ENCODE results near the gene VAC14. TPM values are rescaled to one million over a fixed set of nuclear protein-coding genes. Genes with fewer than 3 reads are reported as not detected.

Gene VAC14
- total RNA-seq, 1 donor from 2014 or later = 41.1 TPM

DNA sequence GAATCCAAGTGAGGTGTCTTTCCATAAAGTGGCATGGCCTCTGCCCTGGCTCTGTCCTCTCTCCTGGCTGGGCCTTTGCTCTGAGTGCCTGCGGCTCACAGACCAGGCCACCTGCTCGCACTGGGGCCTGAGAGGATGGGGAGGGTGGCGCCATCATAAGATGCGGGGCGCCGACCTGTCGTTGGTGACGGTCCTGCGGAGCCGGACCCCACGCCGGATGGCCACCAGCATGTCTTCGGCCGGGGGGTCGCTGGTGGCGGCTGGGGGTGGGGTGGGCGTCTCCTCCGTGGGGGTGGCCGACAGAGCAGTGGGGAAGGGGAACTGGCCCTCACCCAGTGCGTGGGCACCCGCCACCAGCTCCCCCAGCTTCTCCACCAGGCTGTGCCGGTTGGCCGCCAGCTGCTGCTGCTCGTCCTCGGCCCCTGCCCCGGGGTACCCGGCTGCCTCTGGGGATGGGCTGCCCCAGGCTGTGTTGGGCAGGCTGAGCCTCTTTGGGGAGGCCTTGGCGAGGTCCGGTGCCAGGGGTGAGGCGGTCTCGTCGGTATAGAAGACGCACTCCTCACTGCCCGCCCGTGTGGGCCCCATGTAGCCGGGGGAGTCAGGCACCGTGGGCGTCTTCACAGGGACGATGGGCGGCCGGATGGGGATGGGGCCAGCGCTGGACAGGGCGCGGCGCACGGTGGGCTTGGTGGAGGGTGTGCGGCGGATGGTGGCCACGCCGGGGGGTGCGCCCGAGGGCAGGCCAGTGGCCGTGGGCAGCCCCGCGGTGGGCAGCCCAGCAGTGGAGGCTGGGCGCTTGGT is 137.2 kb downstream of the VAC14 start:
- no peak for DNase-seq (ENCODE audit: low spot score)

DNA sequence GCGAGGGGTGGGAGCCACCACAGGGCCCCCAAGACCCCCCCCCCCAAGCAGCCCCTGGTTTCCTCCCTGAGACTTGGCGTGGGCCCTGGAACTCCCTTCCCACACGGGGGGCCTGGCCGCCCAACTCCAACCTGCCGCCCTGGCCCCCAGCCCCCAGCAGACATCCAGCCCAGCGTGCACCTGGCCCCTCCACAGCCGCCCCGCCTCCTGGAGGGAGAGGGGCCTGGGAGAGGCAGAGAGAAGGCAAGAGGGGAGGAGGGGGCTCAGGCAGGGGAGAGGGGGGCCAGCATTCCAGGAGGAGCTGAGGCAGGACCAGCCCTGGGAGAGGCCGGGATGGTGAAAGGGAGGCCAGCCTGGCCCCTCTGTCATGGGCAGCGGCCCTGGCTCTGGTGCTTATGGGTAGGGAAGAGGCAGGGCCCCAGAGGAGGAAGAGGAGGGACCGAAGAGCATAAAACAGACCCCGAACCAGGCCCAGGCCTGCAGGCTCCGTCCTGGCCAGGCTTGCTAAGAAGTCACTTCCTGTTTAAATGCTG is 137.9 kb downstream of the VAC14 start:
- DNase-seq (ENCODE audit: low spot score) = no peak

DNA sequence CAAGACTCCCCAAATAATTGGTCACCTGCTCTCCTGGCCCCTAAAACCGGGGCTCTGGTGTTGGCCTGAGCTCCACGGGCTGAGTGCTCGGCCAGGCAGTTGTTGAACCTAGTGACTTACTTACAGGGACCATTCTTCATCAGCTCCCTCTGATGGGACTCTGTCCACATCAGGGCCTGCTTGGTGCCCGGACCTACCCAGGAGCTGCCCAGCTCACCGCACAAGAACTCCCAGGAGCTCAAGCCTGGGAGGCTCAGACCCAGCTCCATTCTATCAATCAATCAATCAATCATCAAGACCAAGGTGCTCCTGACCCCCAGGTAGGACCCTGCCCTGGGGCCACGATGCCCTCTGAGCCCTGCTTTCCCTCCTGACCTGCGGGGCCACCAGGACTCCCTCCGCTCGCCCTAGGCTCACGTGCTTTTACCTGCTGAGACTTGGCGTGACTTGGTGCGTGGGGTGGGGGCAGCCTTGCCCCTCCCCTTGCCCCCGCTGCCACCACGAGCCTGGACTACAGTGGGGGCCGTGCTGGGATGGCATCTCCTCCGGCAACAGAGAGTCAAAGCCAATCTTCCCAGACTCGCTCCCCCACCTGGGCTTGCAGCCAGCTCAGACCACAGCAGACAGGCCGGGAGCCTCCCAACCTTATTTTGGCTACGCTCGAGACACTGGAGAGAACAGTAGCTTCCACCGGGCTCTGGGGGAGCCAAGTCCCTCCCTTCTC is 138.9 kb downstream of the VAC14 start:
- DNase-seq (ENCODE audit: low spot score) = no peak

DNA sequence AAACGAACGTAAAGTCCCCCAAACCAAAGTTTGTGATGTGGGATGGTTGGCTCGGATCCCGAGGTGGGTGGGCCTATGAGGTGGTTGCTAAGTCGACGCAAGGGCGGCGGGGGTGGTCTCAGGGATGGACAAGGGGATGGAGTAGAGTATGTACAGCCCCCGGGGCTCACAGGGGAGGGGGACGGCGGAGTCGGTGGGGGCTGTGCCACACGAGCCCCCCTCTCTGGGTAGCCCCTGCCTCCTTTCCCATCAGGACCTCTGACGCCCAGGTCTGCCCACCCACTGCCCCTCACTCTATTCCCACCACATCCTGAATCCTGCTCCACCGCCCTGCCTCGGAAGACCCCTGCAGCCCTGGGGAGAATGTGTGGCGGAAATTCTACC is 139.4 kb downstream of the VAC14 start:
- DNase-seq (ENCODE audit: low spot score) = no peak

DNA sequence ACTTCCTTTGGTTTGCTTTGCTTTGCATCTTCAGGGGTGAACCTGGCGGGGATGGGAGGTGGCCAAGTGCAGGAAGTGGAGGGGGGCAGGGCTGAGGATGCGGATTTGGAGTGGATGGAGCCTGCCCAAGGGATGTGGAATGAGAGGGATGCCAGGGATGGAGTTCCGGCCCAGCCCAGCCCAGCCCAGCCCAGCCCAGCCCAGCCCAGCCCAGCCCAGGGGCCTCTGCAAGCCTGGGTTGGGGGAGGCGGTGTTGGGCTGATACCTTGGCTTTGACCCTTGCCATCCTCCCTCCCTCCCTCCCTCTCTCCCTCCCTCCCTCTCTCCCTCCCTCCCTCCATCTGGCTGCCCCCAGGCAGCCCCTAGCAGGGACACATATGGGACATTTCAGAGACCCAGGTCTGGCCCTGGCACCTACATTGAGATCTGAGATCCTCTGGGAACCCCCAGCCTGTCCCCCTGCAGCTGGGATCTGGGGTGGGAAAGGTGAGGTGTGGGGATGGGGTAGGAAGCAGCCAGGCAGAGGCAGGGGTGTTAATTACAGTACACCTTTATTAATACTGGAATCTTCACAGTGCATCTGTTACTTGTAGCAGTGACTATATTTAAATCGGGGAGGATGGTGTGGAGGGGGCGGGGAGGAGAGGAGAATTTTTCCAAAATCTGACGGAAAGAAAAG is 140.1 kb downstream of the VAC14 start:
- no peak for DNase-seq (ENCODE audit: low spot score)

DNA sequence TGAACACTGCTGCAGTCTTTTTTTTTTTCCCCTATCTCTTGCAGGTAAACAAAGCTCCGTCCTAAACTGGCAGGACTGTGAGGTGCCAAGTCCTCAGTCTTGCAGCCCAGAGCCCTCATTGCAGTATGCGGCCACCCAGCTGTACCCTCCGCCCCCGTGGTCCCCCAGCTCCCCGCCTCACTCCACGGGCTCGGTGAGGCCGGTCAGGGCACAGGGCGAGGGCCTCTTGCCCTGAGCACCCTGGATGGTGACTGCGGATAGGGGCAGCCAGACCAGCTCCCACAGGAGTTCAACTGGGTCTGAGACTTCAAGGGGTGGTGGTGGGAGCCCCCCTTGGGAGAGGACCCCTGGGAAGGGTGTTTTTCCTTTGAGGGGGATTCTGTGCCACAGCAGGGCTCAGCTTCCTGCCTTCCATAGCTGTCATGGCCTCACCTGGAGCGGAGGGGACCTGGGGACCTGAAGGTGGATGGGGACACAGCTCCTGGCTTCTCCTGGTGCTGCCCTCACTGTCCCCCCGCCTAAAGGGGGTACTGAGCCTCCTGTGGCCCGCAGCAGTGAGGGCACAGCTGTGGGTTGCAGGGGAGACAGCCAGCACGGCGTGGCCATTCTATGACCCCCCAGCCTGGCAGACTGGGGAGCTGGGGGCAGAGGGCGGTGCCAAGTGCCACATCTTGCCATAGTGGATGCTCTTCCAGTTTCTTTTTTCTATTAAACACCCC is 140.8 kb downstream of the VAC14 start:
- DNase-seq (ENCODE audit: low spot score) = no peak

DNA sequence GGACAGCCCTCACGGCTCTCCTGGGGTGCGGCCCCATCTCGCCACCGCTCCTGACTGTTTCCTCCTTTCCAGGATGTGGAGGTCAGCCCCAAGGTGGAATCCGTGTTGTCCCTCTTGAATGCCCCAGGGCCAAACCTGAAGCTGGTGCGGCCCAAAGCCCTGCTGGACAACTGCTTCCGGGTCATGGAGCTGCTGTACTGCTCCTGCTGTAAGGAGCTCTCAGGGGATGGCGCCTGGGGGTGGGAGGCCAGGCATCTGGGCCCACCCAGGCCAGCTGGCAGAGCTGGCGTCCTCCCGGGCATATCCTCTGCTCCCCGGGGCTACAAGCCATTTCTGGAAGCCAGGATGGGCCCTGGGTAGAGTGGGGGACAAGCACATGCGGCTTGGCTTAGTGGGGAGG is 141.4 kb downstream of the VAC14 start:
- no peak for DNase-seq (ENCODE audit: low spot score)

DNA sequence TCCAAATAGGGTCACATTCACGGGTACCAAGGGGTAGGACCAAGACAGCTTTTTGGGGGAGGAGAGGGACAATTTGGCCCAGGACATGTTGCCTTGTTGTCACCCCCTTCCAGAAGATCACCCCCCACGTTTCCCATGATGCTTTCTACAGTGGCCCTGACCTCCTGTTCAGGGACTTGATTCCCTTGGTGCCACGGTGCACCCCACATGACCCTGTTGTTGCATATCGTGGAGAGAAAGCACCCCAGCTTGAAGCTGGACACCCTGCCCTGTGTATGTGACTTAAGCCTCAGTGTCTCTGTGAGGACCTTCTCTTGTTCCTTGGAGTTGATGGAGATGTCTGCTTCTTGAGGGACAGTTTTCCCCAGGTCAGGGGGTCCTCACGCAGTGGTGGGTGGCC is 142.0 kb downstream of the VAC14 start:
- no peak for DNase-seq (ENCODE audit: low spot score)

DNA sequence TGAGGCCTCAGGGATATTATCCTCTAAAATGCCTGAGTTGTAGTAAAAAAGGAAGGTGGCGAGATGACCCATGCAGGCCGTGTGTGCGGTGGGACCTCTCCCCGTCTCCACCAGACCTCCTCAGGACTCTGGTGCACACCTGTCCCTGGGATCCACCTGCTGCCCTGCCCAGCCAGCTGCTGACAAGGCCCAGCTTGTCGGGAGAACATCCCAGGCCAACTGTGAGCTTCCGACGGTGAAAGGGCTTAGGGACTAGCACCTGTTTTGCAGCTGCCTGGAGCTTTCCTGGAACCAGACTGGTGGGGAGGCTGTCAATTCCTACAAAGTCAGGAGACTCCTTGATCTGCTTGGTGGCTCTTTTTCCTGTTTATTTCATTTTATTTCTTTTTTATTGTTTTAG is 143.0 kb downstream of the VAC14 start:
- no peak for DNase-seq (ENCODE audit: low spot score)

DNA sequence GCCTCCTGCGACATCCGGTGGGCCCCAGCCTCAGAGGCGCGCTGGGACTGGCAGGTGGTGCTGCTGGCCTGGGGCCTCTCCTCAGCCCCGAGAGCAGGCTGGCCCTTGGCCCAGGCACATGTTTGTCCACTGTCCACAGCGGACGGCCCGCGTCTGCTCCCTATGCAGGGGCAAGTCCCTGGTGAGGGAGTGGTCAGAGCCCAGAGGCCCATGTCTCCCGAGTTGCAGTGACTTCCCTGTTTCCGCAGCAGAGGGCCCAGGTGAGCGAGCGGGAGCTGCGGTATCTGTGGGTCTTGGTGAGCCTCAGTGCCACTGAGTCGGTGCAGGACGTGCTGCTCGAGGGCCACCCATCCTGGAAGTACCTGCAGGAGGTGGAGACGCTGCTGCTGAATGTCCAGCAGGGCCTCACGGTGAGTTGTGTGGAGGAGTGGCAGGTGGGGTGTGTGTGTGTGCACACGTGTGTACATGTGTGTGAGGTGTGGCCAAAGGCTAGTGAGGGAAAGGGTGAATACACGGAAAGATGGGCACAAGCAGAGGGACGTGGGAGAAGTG is 144.2 kb downstream of the VAC14 start:
- DNase-seq (ENCODE audit: low spot score) = no peak

DNA sequence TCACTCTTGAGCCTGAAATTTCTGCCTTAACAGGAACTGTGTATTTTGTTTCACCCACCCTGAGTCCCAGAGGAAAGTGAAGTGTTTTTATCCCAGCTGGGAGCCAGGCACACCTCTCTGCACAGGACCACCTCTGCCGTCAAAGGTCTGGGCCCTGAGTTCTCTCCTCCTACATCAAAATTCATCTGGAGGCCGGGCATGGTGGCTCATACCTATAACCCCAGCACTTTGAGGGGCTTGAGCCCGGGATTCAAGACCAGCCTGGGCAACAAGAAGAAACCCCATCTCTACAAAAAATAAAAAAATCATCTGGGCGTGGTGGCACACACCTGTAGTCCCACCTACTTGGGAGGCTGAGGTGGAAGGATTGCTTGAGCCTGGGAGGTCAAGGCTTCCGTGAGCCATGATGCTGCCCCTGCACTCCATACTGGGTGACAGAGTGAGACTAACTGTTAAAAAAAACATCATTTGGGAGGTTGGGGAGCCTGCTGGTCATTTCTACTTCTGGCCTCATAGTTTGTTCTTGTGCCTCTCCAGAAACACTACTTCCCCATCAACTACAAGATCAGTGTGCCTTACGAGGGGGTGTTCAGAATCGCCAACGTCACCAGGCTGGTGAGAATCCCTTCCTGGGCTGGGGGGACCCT is 144.8 kb downstream of the VAC14 start:
- DNase-seq (ENCODE audit: low spot score) = no peak

DNA sequence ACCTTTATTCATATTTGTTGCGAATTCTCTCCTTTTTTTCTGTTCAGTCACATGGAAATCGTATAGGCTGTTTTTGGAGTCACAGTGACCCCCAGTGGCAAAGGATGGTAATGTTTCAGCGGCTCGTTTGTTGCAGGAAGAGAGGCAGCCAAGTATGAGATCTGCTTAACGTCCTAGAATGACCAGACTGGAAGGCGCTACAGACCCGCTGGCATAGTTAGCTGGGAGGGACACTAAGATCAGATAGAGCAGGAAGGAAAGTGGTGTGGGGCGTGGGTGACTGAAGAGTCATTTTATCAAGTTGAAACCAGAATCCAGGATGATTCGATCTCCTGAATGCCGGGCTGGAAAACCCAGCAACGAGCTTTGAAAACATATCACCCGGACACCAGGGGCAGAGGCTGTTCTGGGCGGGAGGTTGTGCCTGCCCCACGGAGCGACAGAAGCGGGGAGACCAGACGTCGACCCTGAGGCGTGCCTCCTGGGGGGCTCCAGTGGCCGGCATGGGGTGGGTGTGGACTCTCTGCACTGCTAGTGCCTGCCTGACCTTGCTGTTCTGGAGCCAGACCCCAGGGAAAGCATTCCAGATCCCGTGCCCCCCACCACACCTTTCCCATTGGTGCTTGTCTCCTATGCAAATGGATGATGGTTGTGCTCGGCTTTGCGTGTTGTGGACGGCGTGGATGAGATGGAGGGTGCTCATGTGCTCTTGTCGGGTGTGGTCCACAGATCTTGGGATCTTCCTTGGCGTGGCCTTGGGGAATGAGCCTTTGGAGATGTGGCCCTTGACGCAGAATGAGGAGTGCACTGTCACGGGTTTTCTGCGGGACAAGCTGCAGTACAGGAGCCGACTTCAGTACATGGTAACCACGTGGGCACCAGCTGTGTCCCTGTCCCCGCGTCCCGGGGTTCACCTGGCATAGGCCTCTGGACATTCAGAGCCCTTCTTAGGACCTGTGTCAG is 146.9 kb downstream of the VAC14 start:
- DNase-seq (ENCODE audit: low spot score) = peak; percentile 92

DNA sequence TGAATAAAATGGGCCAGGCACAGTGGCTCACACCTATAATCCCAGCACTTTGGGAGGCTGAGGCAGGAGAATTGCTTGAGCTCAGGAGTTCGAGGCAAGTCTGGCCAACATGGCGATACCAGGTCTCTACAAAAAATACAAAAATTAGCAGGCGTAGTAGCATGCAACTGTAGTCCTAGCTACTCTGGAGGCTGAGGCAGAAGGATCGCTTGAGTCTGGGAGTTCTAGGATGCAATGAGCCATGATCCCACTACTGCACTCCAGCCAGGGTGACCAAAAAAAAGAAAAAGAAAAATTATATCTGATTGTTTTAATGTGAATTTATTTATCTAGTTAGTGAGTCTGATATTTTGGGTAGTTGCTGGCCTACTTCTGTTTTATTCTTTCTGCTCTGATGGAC is 147.6 kb downstream of the VAC14 start:
- DNase-seq (ENCODE audit: low spot score) = no peak

DNA sequence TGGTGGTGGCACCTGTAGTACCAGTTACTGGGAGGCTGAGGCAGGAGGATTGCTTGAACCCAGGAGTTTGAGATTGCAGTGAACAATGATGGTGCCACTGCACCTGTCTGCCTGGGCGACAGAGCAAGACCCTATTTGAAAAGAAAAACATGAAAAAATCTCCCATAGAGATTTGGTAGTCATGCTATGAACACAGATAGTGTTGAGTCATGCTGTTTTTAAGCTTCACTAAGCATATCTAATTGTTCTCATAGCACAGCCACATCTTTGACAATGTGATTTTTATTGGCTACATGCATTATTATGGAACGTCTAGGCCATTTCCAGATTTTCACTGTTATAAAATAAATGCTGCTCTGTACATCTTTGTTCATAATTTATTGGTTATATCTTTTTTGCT is 148.6 kb downstream of the VAC14 start:
- DNase-seq (ENCODE audit: low spot score) = no peak

DNA sequence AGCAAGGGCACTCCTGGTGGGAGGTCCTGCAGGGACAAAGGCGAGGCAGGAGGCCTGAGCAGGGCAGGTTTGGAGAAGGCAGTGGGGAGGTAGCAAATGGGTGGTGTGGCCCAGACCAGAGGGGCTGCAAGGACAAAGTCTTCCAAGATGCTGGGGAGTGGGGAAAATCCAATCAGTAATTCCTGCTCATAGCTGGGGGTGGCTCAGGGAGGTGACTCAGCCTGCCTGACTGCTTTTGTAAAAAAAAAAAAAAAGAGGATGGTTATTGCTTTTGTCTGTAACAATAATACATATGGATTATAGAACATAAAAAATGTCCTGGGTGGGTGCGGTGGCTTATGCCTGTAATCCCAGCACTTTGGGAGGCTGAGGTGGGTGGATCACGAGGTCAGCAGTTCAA is 149.4 kb downstream of the VAC14 start:
- no peak for DNase-seq (ENCODE audit: low spot score)

DNA sequence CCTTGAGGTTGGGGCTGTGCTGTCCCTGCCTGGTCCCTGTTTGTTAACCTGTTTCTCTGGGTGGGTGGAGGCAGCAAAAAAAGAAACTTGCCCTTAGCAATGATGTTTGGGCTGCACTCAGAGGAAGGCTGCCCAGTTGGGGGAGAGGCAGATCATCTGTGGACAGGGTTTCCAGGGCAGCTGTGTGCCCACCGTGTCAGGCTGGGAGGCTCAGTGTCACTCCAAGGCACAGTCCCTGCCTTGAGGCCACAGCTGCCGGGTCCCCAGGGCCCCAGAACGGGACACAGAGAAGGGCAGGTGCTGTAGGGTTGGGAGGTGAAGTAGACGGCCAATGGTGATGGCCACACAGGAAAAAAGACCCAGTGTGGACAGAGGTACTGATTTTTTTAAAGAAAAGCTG is 150.7 kb downstream of the VAC14 start:
- DNase-seq (ENCODE audit: low spot score) = no peak

DNA sequence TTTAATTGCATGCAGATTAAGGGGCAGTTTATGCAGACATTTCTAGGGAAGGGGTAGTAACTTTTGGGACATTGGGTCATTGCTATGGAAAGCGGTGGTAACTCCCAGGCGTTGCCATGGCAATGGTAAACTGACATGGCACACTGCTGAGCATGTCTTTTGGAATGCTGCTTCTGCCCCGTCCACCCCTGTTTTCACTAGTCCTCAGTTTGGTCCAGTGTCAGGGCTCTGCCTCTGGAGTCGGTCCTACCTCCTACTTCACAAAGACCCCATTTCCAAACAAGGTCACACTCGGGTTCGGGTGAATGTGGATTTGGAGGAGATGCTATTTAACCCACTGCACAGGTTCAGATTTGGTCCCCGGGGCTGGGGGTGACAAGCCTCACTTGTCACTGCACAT is 151.7 kb downstream of the VAC14 start:
- no peak for DNase-seq (ENCODE audit: low spot score)

DNA sequence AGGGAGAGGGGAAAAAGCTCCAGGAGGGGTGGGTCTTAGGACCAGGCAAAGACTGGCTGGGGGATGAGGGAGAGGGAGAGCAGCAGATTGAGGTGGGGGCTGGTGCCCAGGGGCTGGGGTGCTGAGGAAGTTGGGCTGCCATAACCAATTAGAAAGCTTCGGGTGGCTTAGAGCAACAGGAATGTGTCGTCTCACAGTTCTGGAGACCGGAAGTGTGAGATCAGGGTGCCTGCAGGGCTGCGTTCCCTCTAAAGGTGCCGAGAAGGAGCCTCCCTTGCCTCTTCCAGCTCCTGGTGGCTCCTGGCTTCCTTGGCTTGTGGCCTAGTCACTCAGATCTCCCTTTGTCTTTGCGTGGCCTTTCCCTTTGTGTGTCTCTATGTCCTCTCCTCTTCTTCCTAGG is 152.4 kb downstream of the VAC14 start:
- DNase-seq (ENCODE audit: low spot score) = no peak

DNA sequence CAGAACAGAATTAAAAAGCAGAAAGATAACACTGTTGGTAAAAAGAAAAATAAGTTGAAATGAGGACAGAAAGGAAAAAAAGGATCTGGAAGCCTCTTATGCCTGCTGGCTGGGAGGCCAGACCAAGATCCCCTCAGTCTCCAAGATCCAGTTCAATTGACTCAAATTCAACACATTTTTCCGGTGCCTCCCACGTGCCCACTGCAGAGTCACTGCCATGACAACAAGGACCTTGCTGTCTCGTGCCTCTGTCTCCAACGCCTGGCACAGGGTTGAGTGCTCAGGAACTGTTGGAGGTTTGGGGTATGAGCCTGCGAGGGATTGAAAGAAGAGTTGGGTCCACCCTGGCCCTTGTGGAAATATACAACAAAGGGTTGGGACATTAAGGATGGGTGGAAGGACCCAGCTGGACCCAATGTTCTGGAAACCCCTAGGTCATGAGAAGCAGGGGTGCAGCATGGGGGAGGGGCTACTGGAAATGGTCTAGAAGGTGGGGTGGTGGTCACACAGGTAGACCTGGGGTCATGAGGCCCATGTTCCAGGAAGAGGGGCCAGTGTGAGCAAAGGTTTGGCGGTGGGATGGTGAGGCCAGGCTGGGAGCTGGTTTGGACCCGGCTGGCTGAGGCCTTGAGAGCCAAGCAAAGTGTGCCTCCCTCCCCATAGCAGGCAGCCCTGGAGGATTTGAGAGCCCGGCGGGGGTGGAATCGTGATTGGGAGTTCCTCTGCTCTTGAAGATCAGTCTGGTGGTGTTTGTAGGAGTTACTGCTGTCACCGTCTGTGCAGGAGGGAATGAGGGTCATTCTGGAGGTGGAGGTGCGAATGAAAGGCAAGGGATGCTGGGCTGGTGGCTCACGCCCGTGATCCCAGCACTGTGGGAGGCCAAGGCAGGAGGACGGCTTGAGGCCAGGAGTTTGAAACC is 153.3 kb downstream of the VAC14 start:
- DNase-seq (ENCODE audit: low spot score) = no peak

Measured in ureter (tissue), 1 donor.